Natural killer cell treated with Interleukin-12 subunit alpha and Interleukin-12 subunit beta and Interleukin-15 and Interleukin-18, amount 100 ng/mL, for 72 hours (primary cell): Measurements from ENCODE around the gene NOP10. TPM values are rescaled to one million over a fixed set of nuclear protein-coding genes. Genes with fewer than 3 reads are reported as not detected.
"Not testable (repeated sequence)": the region's sequence is repeated elsewhere in the genome, so short reads cannot be mapped to it uniquely, and the experiment has no call there.

ENCODE experiments used
- ATAC-seq, 2 donors: fragments of 150-1000 bp; cut with Tn5 transposase in 1 of 2; sonication (Bioruptor Pico), chemical (Tn5 transposase) in 1 of 2; 2 replicates each; pipeline ENCODE4 v1.10.0; 2021
- DNase-seq: peaks from one replicate; pipeline ENCODE4 v3.0.0; 2022; ENCODE audit warnings: low spot score
- H3K27ac Mint-ChIP-seq, 2 donors: 1 replicate in 1 of 2; 2 replicates in 1 of 2; pipeline ENCODE4 v1.8.0; 2022; ENCODE audit warnings: mixed read lengths in 2 of 2, mild to moderate bottlenecking in 1 of 2, moderate library complexity in 1 of 2
- H3K27me3 Mint-ChIP-seq, 2 donors: 1 replicate in 1 of 2; 2 replicates in 1 of 2; pipeline ENCODE4 v1.8.0; 2022; ENCODE audit warnings: mixed read lengths in 2 of 2
- H3K36me3 Mint-ChIP-seq: one replicate; pipeline ENCODE4 v1.8.0; 2022; ENCODE audit warnings: mixed read lengths
- H3K4me1 Mint-ChIP-seq, 2 donors: 1 replicate in 1 of 2; 2 replicates in 1 of 2; pipeline ENCODE4 v1.8.0; 2022; ENCODE audit warnings: low read depth in 2 of 2, mixed read lengths in 2 of 2, mild to moderate bottlenecking in 1 of 2
- H3K4me3 Mint-ChIP-seq: one replicate; pipeline ENCODE4 v1.8.0; 2022; ENCODE audit warnings: mixed read lengths
- H3K9me3 Mint-ChIP-seq: 2 replicates; pipeline ENCODE4 v1.8.0; 2022; ENCODE audit warnings: mixed read lengths
- total RNA-seq, 2 donors: library from RNA; stranded (reverse); gene quantifications; one replicate each; pipeline ENCODE4 v1.2.3, GENCODE V29; 2022

The NOP10 gene
- total RNA-seq, 2 donors from 2014 or later = 196 to 250 TPM

- H3K4me3 Mint-ChIP-seq = peak overlapping the region; percentile 99
- H3K27me3 Mint-ChIP-seq = no peaks in the 10 kb centered on the region
- peaks cover 24 to 27% of the 10 kb centered on the region in 2 donors for H3K4me1 Mint-ChIP-seq
- H3K9me3 Mint-ChIP-seq = no peaks in the 10 kb centered on the region
- peaks cover 5% of the 10 kb centered on the region for H3K36me3 Mint-ChIP-seq
- DNase-seq (no peak), ATAC-seq (no peak)
- H3K27ac Mint-ChIP-seq = peak overlapping the region; percentile 70 to 90
Observed at GRCh38 chr15:34365836-34366235, 22.9 kb upstream of the NOP10 start.

- ATAC-seq (no peak), DNase-seq (no peak)
- H3K9me3 Mint-ChIP-seq = no peaks in the 10 kb centered on the region
Observed at GRCh38 chr15:34365091-34365825, 22.3 kb upstream of the NOP10 start.

GRCh38 chr15:34364041-34364440, 21.1 kb upstream of the NOP10 start:
- Mint-ChIP-seq H3K27me3 (no peaks in the 10 kb centered on the region), H3K27ac (no peak overlapping the region), H3K9me3 (no peaks in the 10 kb centered on the region), H3K4me3 (no peak overlapping the region), H3K36me3 (peaks cover 5% of the 10 kb centered on the region), H3K4me1 (peaks cover 24% of the 10 kb centered on the region in 2 donors)
- ATAC-seq (no peak), DNase-seq (no peak)

More at GRCh38 chr15:34365091-34365825, 22.3 kb upstream of the NOP10 start:
- H3K36me3 Mint-ChIP-seq = peaks cover 5% of the 10 kb centered on the region
- H3K4me3 Mint-ChIP-seq = peak overlapping the region; percentile 99
- H3K27ac Mint-ChIP-seq = peak overlapping the region; percentile 70 to 90
- H3K27me3 Mint-ChIP-seq = no peaks in the 10 kb centered on the region
- H3K4me1 Mint-ChIP-seq = peaks cover 24 to 27% of the 10 kb centered on the region in 2 donors

- H3K27ac Mint-ChIP-seq = peak overlapping the region; percentile 32 to 57
- DNase-seq (no peak), ATAC-seq (no peak)
- H3K36me3 Mint-ChIP-seq = peaks cover 10% of the 10 kb centered on the region
- H3K4me1 Mint-ChIP-seq = peaks cover 14 to 15% of the 10 kb centered on the region in 2 donors
- no peaks in the 10 kb centered on the region for H3K27me3 Mint-ChIP-seq
- no peaks in the 10 kb centered on the region for H3K9me3 Mint-ChIP-seq
- no peak overlapping the region for H3K4me3 Mint-ChIP-seq
Observed at GRCh38 chr15:34362047-34362773, 19.3 kb upstream of the NOP10 start.

GRCh38 chr15:34361278-34361677, 18.3 kb upstream of the NOP10 start:
- Mint-ChIP-seq H3K4me3 (no peak overlapping the region), H3K4me1 (peaks cover 10% of the 10 kb centered on the region in 2 donors), H3K9me3 (no peaks in the 10 kb centered on the region), H3K27ac (peak overlapping the region in 1 of 2 donors; percentile 32), H3K36me3 (peaks cover 10% of the 10 kb centered on the region), H3K27me3 (no peaks in the 10 kb centered on the region)
- ATAC-seq (no peak), DNase-seq (no peak)

GRCh38 chr15:34360298-34360697, 17.4 kb upstream of the NOP10 start:
- DNase-seq (no peak), ATAC-seq (no peak)
- no peaks in the 10 kb centered on the region for H3K27me3 Mint-ChIP-seq
- H3K4me1 Mint-ChIP-seq = peaks cover 1 to 2% of the 10 kb centered on the region in 2 donors
- peaks cover 10% of the 10 kb centered on the region for H3K36me3 Mint-ChIP-seq
- H3K27ac Mint-ChIP-seq = no peak overlapping the region
- no peak overlapping the region for H3K4me3 Mint-ChIP-seq
- H3K9me3 Mint-ChIP-seq = no peaks in the 10 kb centered on the region

- peaks cover 0 to 2% of the 10 kb centered on the region in 2 donors for H3K4me1 Mint-ChIP-seq
- no peak overlapping the region for H3K27ac Mint-ChIP-seq
- no peaks in the 10 kb centered on the region for H3K27me3 Mint-ChIP-seq
- no peaks in the 10 kb centered on the region for H3K9me3 Mint-ChIP-seq
- H3K4me3 Mint-ChIP-seq = no peak overlapping the region
- ATAC-seq = no peak
- no peak for DNase-seq
- H3K36me3 Mint-ChIP-seq = peaks cover 10% of the 10 kb centered on the region
Observed at GRCh38 chr15:34359416-34359815, 16.5 kb upstream of the NOP10 start.

GRCh38 chr15:34358948-34359347, 16.0 kb upstream of the NOP10 start:
- no peak overlapping the region for H3K4me3 Mint-ChIP-seq
- no peak for ATAC-seq
- peaks cover 10% of the 10 kb centered on the region for H3K36me3 Mint-ChIP-seq
- H3K4me1 Mint-ChIP-seq = peaks cover 0 to 2% of the 10 kb centered on the region in 2 donors
- no peaks in the 10 kb centered on the region for H3K9me3 Mint-ChIP-seq
- DNase-seq = no peak
- no peak overlapping the region for H3K27ac Mint-ChIP-seq
- no peaks in the 10 kb centered on the region for H3K27me3 Mint-ChIP-seq

GRCh38 chr15:34358367-34358766, 15.4 kb upstream of the NOP10 start:
- Mint-ChIP-seq H3K9me3 (no peaks in the 10 kb centered on the region), H3K27me3 (no peaks in the 10 kb centered on the region), H3K4me3 (no peak overlapping the region), H3K27ac (no peak overlapping the region), H3K4me1 (peaks cover 0 to 2% of the 10 kb centered on the region in 2 donors), H3K36me3 (peaks cover 10% of the 10 kb centered on the region)
- ATAC-seq = no peak
- no peak for DNase-seq

- H3K27ac Mint-ChIP-seq = no peak overlapping the region
- DNase-seq (no peak), ATAC-seq (no peak)
- no peaks in the 10 kb centered on the region for H3K27me3 Mint-ChIP-seq
- H3K4me3 Mint-ChIP-seq = no peak overlapping the region
- peaks cover 0 to 2% of the 10 kb centered on the region in 2 donors for H3K4me1 Mint-ChIP-seq
- H3K9me3 Mint-ChIP-seq = no peaks in the 10 kb centered on the region
- H3K36me3 Mint-ChIP-seq = peaks cover 10% of the 10 kb centered on the region
Observed at GRCh38 chr15:34357653-34358052, 14.7 kb upstream of the NOP10 start.

- Mint-ChIP-seq H3K27me3 (no peaks in the 10 kb centered on the region), H3K36me3 (peaks cover 5% of the 10 kb centered on the region), H3K9me3 (no peaks in the 10 kb centered on the region), H3K27ac (no peak overlapping the region), H3K4me1 (no peaks in the 10 kb centered on the region), H3K4me3 (no peak overlapping the region)
- ATAC-seq (no peak), DNase-seq (no peak)
Observed at GRCh38 chr15:34355241-34355640, 12.3 kb upstream of the NOP10 start.

- Mint-ChIP-seq H3K27me3 (no peaks in the 10 kb centered on the region), H3K9me3 (no peaks in the 10 kb centered on the region), H3K4me3 (no peak overlapping the region), H3K36me3 (peaks cover 5% of the 10 kb centered on the region), H3K4me1 (no peaks in the 10 kb centered on the region), H3K27ac (no peak overlapping the region)
- ATAC-seq (no peak), DNase-seq (no peak)
Observed at GRCh38 chr15:34354286-34354685, 11.3 kb upstream of the NOP10 start.

- Mint-ChIP-seq H3K9me3 (no peaks in the 10 kb centered on the region), H3K4me1 (no peaks in the 10 kb centered on the region), H3K27ac (no peak overlapping the region), H3K27me3 (no peaks in the 10 kb centered on the region), H3K36me3 (peaks cover 5% of the 10 kb centered on the region), H3K4me3 (no peak overlapping the region)
- no peak for ATAC-seq
- DNase-seq = no peak
Observed at GRCh38 chr15:34353627-34354026, 10.7 kb upstream of the NOP10 start.

GRCh38 chr15:34352996-34353395, 10.1 kb upstream of the NOP10 start:
- H3K36me3 Mint-ChIP-seq, H3K27me3 Mint-ChIP-seq, H3K9me3 Mint-ChIP-seq, DNase-seq, H3K4me1 Mint-ChIP-seq, ATAC-seq, H3K4me3 Mint-ChIP-seq, H3K27ac Mint-ChIP-seq: not testable (repeated sequence)
